ENCODE data around the gene CCNYL1. TPM values are rescaled to one million over a fixed set of nuclear protein-coding genes. Genes with fewer than 3 reads are reported as not detected.
"Not testable (repeated sequence)": the region's sequence is repeated elsewhere in the genome, so short reads cannot be mapped to it uniquely, and the experiment has no call there.

Gene CCNYL1
- total and polyA plus RNA-seq, 2 donors (not counting 1 experiment from before 2014, with no cell fraction given), result 8.8 to 18.4 TPM

DNA sequence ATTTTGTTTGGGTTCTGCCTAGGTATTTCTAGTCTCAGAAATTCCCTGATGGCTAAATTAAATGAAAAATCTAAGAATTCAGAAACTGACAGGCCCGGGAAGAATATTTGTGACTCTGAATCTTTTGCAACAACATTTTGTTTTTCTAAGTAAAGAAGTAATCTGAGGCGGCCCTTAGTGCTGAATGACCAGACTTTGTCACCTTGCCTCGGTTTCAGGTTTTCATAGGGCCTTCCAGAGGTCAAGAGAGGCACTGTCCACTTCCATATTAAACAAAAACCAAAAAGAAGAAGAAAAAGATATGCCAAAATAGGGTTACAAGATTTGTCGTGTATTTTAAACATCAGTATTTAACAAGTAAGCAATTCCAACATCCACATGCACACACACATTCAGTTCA lies 16.1 kb upstream of the CCNYL1 start:
- Histone ChIP-seq H3K4me1 (ENCODE audit: control insufficient read depth, extremely low read depth, insufficient read depth, low read length) (no peaks in the 10 kb centered on the region), H3K27me3 (ENCODE audit: control insufficient read depth, insufficient read depth, low read length) (no peaks in the 10 kb centered on the region), H3K4me2 (ENCODE audit: extremely low read depth, insufficient read depth, low read length) (no peak overlapping the region), H3K27ac (ENCODE audit: insufficient read depth, low read length) (no peak overlapping the region), H3K79me2 (ENCODE audit: control insufficient read depth, insufficient read depth, low read length) (no peaks in the 10 kb centered on the region), H4K20me1 (ENCODE audit: control insufficient read depth, extremely low read depth, insufficient read depth, low read length) (no peaks in the 10 kb centered on the region), H3K9ac (ENCODE audit: insufficient read depth, low read length) (no peak overlapping the region), H3K36me3 (ENCODE audit: control insufficient read depth, insufficient read depth, low read length) (no peaks in the 10 kb centered on the region), H2AFZ (ENCODE audit: low read length) (no peak overlapping the region), H3K9me3 (ENCODE audit: control insufficient read depth, insufficient read depth, low read depth, low read length) (no peaks in the 10 kb centered on the region), H3K4me3 (replicated peaks in 1 of 4; ENCODE audit: control extremely low read depth in 1 of 4, insufficient read depth in 1 of 4, low read depth in 3 of 4, low read length in 4 of 4) (no peak overlapping the region)
- no peak for DNase-seq (ENCODE audit: low read depth in 2 of 2)
- TF ChIP-seq CTCF (conservative IDR thresholded peaks at IDR 0.05 in 1 of 2, IDR thresholded peaks at IDR 0.05 in 1 of 2; ENCODE audit: low read depth in 1 of 2, low read length in 2 of 2) (no peak), EZH2 (IDR thresholded peaks at IDR 0.05; ENCODE audit: low read length, missing control alignments) (no peak)

DNA sequence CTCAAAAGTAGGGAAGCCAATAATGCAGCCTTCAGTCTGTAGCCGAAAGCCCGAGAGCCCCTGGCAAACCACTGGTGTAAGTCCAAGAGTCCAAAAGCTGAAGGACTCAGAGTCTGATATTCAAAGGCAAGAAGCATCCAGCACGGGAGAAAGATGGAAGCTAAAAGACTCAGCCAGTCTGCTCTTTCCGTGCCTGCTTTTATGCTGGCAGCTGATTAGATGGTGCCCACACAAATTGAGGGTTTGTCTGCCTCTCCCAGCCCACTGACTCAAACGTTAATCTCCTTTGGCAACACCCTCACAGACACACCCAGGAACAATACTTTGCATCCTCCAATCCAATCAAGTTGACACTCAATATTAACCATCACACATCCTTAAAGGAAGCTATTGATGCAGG lies 14.5 kb upstream of the CCNYL1 start:
- not testable (repeated sequence) for H3K4me3 ChIP-seq (replicated peaks in 1 of 4; ENCODE audit: control extremely low read depth in 1 of 4, insufficient read depth in 1 of 4, low read depth in 3 of 4, low read length in 4 of 4); H3K79me2 ChIP-seq (ENCODE audit: control insufficient read depth, insufficient read depth, low read length); H3K4me2 ChIP-seq (ENCODE audit: extremely low read depth, insufficient read depth, low read length); H3K9ac ChIP-seq (ENCODE audit: insufficient read depth, low read length); H3K27ac ChIP-seq (ENCODE audit: insufficient read depth, low read length); H4K20me1 ChIP-seq (ENCODE audit: control insufficient read depth, extremely low read depth, insufficient read depth, low read length); H3K9me3 ChIP-seq (ENCODE audit: control insufficient read depth, insufficient read depth, low read depth, low read length); DNase-seq (ENCODE audit: low read depth in 2 of 2); H3K27me3 ChIP-seq (ENCODE audit: control insufficient read depth, insufficient read depth, low read length); H3K36me3 ChIP-seq (ENCODE audit: control insufficient read depth, insufficient read depth, low read length); H3K4me1 ChIP-seq (ENCODE audit: control insufficient read depth, extremely low read depth, insufficient read depth, low read length); H2AFZ ChIP-seq (ENCODE audit: low read length)

GRCh38 chr2:207697411-207697810 lies 14.0 kb upstream of the CCNYL1 start:
- no peak for DNase-seq (ENCODE audit: low read depth in 2 of 2)
- no peak overlapping the region for H3K4me3 ChIP-seq (replicated peaks in 1 of 4; ENCODE audit: control extremely low read depth in 1 of 4, insufficient read depth in 1 of 4, low read depth in 3 of 4, low read length in 4 of 4)
- no peaks in the 10 kb centered on the region for H3K36me3 ChIP-seq (ENCODE audit: control insufficient read depth, insufficient read depth, low read length)
- no peaks in the 10 kb centered on the region for H3K27me3 ChIP-seq (ENCODE audit: control insufficient read depth, insufficient read depth, low read length)
- H3K79me2 ChIP-seq (ENCODE audit: control insufficient read depth, insufficient read depth, low read length), result no peaks in the 10 kb centered on the region
- no peaks in the 10 kb centered on the region for H3K9me3 ChIP-seq (ENCODE audit: control insufficient read depth, insufficient read depth, low read depth, low read length)
- H3K4me2 ChIP-seq (ENCODE audit: extremely low read depth, insufficient read depth, low read length), result no peak overlapping the region
- no peaks in the 10 kb centered on the region for H4K20me1 ChIP-seq (ENCODE audit: control insufficient read depth, extremely low read depth, insufficient read depth, low read length)
- H3K4me1 ChIP-seq (ENCODE audit: control insufficient read depth, extremely low read depth, insufficient read depth, low read length), result no peaks in the 10 kb centered on the region
- no peak overlapping the region for H3K9ac ChIP-seq (ENCODE audit: insufficient read depth, low read length)
- no peak overlapping the region for H2AFZ ChIP-seq (ENCODE audit: low read length)
- TF ChIP-seq CTCF (conservative IDR thresholded peaks at IDR 0.05 in 1 of 2, IDR thresholded peaks at IDR 0.05 in 1 of 2; ENCODE audit: low read depth in 1 of 2, low read length in 2 of 2) (no peak), EZH2 (IDR thresholded peaks at IDR 0.05; ENCODE audit: low read length, missing control alignments) (no peak)
- H3K27ac ChIP-seq (ENCODE audit: insufficient read depth, low read length), result no peak overlapping the region

All from fibroblast of lung (primary cell).